Heart left ventricle (tissue), 13 donors: ENCODE data around the gene CDKN2B.

Experiments
- POLR2A ChIP-seq, 2 donors: fragments of 450-650 bp; IDR thresholded peaks; one replicate each; pipeline ENCODE4 v1.6.1; 2017; ENCODE audit warnings: antibody characterized with exemption in 2 of 2, mild to moderate bottlenecking in 2 of 2, moderate library complexity in 2 of 2
- TF ChIP-seq, protein P1 (sequence below), 12 donors: fragments of 200-600 bp; sonication (generic) in 4 of 12; IDR thresholded peaks; one replicate each; pipeline versions ENCODE4 v1.5.0 to v1.8.0; 2018 to 2022; ENCODE audit warnings: antibody characterized with exemption in 12 of 12, mild to moderate bottlenecking in 5 of 12
- donor health status: ischemic (EF 13 %, LVEDD 7.1; RV severe dilation, severe dysfunction).
- donor health status: DM: no; HTN: yes; CAD: no.
- donor health status: DM: no; HTN: no; CAD: no.
- donor health status: ischemic (EF 25% LVEDD 6.9; RV normal size, moderate dysfunction).
- donor health status: ischemic (EF 25% LVEDD 5.7; RV mildly dilated, moderate dysfunction).
- donor health status: ischemic (EF 35%, LVEDD 5.7; RV mildly dilated, moderate dysfunction).
- donor health status: nonischemic (EF 11% LVEDD 7.7; RV severe dilation, severe dysfunction).
- donor health status: DM: yes; HTN: yes; CAD: no.
- donor health status: PGD.
- donor health status: ischemic (EF 29% LVEDD 5.4; RV normal size, mild dysfunction).
- donor health status: nonischemic (EF 23%, LVEDD 6.1; RV moderate dilation, normal function).

DNA sequence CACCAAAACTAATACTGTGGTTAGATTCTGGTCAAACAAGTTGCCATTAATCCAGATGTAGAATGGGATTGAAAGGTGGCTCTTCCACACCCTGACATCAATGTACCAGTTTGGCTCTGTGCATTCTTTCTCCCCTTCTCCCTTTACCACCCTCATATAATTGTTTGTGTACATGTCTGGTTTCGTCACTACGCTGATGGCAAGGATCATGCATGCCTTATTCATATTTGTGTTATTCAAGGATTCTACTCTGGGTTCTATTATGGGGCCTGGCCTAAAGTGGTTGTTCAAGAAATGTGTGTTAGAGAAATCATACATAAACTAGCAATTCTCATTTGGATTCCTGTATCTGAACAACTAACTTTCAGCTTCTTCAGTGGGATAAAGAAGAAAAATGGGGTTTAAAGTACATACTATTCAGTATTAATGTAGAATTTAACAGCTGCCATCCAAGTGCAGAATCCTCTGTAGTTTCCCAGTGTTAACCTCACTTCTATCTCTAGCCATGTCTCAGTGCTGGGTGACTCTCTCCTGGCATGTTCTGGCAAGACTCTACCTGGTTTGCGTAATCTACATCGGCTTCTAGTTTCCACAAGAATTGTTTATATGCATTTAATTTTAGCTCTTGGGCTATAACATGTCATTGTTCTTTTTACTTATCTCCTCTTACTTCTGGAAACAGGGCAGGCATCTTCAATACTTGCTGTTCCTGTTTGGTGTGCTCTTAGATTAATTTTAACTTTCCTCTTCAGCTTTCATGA, 27.9 kb upstream of the CDKN2B start:
- TF ChIP-seq, protein P1, sequence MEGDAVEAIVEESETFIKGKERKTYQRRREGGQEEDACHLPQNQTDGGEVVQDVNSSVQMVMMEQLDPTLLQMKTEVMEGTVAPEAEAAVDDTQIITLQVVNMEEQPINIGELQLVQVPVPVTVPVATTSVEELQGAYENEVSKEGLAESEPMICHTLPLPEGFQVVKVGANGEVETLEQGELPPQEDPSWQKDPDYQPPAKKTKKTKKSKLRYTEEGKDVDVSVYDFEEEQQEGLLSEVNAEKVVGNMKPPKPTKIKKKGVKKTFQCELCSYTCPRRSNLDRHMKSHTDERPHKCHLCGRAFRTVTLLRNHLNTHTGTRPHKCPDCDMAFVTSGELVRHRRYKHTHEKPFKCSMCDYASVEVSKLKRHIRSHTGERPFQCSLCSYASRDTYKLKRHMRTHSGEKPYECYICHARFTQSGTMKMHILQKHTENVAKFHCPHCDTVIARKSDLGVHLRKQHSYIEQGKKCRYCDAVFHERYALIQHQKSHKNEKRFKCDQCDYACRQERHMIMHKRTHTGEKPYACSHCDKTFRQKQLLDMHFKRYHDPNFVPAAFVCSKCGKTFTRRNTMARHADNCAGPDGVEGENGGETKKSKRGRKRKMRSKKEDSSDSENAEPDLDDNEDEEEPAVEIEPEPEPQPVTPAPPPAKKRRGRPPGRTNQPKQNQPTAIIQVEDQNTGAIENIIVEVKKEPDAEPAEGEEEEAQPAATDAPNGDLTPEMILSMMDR (IDR thresholded peaks at IDR 0.05): no peak
- TF ChIP-seq POLR2A (IDR thresholded peaks at IDR 0.05): no peak
